GM18907 (cell line): ENCODE data around the gene CARMIL1.
"Not testable (repeated sequence)": the region's sequence is repeated elsewhere in the genome, so short reads cannot be mapped to it uniquely, and the experiment has no call there.

Experiments used
- ATAC-seq: cut with Tn5 transposase; IDR thresholded peaks from one replicate; pipeline ENCODE4 v1.9.1; 2021; ENCODE audit warnings: mild to moderate bottlenecking, moderate library complexity; ENCODE audit not compliant: unreplicated experiment

CARMIL1 gene

GRCh38 chr6:25548451-25548850, 269.3 kb downstream of the CARMIL1 start:
- no peak for ATAC-seq

- no peak for ATAC-seq
Measured at GRCh38 chr6:25550631-25551030, 271.5 kb downstream of the CARMIL1 start.

- no peak for ATAC-seq
Measured at GRCh38 chr6:25553502-25553901, 274.3 kb downstream of the CARMIL1 start.

GRCh38 chr6:25555188-25555587, 276.0 kb downstream of the CARMIL1 start:
- no peak for ATAC-seq

GRCh38 chr6:25556516-25556915, 277.3 kb downstream of the CARMIL1 start:
- ATAC-seq = no peak

- no peak for ATAC-seq
Measured at GRCh38 chr6:25558155-25558817, 279.1 kb downstream of the CARMIL1 start.

GRCh38 chr6:25560865-25561264, 281.7 kb downstream of the CARMIL1 start:
- no peak for ATAC-seq

- ATAC-seq = no peak
Measured at GRCh38 chr6:25564943-25565342, 285.8 kb downstream of the CARMIL1 start.

- ATAC-seq = no peak
Measured at GRCh38 chr6:25570578-25570977, 291.4 kb downstream of the CARMIL1 start.

GRCh38 chr6:25576919-25577318, 297.7 kb downstream of the CARMIL1 start:
- ATAC-seq = no peak

- no peak for ATAC-seq
Measured at GRCh38 chr6:25578538-25578937, 299.4 kb downstream of the CARMIL1 start.

- ATAC-seq = no peak
Measured at GRCh38 chr6:25579391-25579883, 300.3 kb downstream of the CARMIL1 start.

- ATAC-seq = no peak
Measured at GRCh38 chr6:25579902-25580495, 300.8 kb downstream of the CARMIL1 start.

- no peak for ATAC-seq
Measured at GRCh38 chr6:25582101-25582500, 302.9 kb downstream of the CARMIL1 start.

- no peak for ATAC-seq
Measured at GRCh38 chr6:25583099-25583498, 303.9 kb downstream of the CARMIL1 start.

GRCh38 chr6:25583906-25584305, 304.7 kb downstream of the CARMIL1 start:
- ATAC-seq = no peak

GRCh38 chr6:25585225-25585624, 306.1 kb downstream of the CARMIL1 start:
- no peak for ATAC-seq

- ATAC-seq = not testable (repeated sequence)
Measured at GRCh38 chr6:25586119-25586518, 306.9 kb downstream of the CARMIL1 start.

- ATAC-seq = no peak
Measured at GRCh38 chr6:25586927-25587326, 307.8 kb downstream of the CARMIL1 start.

- no peak for ATAC-seq
Measured at GRCh38 chr6:25590986-25591385, 311.8 kb downstream of the CARMIL1 start.

GRCh38 chr6:25596928-25597818, 318.0 kb downstream of the CARMIL1 start:
- no peak for ATAC-seq
